Stimulated activated naive CD8-positive, alpha-beta T cell treated with anti-CD3 and anti-CD28 coated beads, Interleukin-15, Interleukin-2, amounts not matched to agents 100 U/mL and 50 U/mL, for 24 hours (primary cell): Measurements from ENCODE around the gene C1orf167.

Source experiments
- ATAC-seq: fragments of 150-1000 bp; cut with Tn5 transposase; one replicate; pipeline ENCODE4 v1.10.0; 2021
- DNase-seq: peaks from one replicate; pipeline ENCODE4 v3.0.0; 2021

The C1orf167 gene

GRCh38 chr1:11764519-11764918, 2.5 kb downstream of the C1orf167 start:
- DNase-seq (no peak), ATAC-seq (no peak)

GRCh38 chr1:11765661-11766428, 3.9 kb downstream of the C1orf167 start:
- no peak for DNase-seq
- ATAC-seq = no peak

GRCh38 chr1:11766429-11766776, 4.4 kb downstream of the C1orf167 start:
- ATAC-seq (no peak), DNase-seq (no peak)

- no peak for DNase-seq
- no peak for ATAC-seq
These were observed 6.1 kb downstream of the C1orf167 start for GRCh38 chr1:11767922-11768704.

GRCh38 chr1:11768821-11769220, 6.8 kb downstream of the C1orf167 start:
- no peak for ATAC-seq
- DNase-seq = no peak

DNA sequence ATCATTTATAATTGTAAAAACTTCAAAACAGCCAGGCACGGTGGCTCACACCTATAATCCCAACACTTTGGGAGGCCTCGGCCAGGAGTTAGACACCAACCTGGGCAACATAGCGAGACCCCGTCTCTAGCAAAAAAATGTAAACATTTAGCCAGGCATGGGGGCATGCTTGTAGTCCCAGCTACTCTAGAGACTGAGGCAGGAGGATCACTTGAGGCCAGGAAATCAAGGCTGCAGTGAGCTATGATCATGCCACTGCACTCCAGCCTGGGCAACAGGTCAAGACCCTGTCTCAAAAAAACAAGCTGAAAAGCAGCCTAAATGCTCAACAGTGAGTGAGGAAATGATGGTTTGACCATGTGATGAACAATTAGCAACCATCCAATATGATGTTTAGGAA, 7.3 kb downstream of the C1orf167 start:
- DNase-seq = no peak
- ATAC-seq = no peak

- DNase-seq (no peak), ATAC-seq (no peak)
These were observed 8.0 kb downstream of the C1orf167 start for GRCh38 chr1:11770011-11770410.

GRCh38 chr1:11771481-11772043, 9.6 kb downstream of the C1orf167 start:
- DNase-seq = no peak
- no peak for ATAC-seq

- DNase-seq = no peak
- no peak for ATAC-seq
These were observed 10.5 kb downstream of the C1orf167 start for GRCh38 chr1:11772458-11772857.

DNA sequence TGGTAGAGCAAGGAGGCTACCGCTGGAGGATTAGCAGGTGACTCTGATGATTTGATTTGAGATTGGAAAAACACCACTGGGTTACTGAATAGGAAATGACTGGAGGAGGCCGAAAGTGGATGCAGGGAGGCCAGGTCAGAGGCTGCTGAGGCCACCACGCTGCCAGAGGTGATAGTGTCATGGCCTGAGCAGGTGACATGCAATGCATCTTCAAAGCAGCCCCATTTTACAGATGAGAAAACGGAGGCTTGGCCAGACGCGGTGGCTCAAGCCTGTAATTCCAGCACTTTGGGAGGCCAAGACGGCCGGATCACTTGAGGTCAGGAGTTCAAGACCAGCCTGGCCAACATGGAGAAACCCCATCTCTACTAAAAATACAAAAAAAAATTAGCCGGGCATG, 12.8 kb downstream of the C1orf167 start:
- ATAC-seq (no peak), DNase-seq (no peak)

- ATAC-seq = no peak
- DNase-seq = no peak
These were observed 15.8 kb downstream of the C1orf167 start for GRCh38 chr1:11777658-11778322.

DNA sequence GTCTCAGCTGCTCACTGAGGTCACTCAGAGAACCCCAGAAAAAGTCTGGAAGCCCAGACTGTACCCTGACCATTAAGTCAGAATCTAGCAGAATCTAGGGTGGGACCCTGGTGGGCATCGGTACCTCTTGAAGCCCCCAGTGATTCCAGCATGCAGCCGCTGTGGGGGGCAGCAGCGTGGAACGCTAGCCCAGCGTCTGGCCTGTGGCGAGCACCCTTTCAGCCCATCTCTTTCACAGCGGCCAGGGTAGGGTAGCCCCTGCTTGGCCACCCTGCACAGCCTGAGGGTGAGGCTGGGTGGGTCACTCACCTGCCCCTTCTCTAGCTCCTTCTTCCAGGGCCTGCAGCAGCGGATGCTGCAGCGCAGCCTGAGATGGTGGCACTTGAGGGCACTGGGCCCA, 16.3 kb downstream of the C1orf167 start:
- ATAC-seq (no peak), DNase-seq (no peak)

DNA sequence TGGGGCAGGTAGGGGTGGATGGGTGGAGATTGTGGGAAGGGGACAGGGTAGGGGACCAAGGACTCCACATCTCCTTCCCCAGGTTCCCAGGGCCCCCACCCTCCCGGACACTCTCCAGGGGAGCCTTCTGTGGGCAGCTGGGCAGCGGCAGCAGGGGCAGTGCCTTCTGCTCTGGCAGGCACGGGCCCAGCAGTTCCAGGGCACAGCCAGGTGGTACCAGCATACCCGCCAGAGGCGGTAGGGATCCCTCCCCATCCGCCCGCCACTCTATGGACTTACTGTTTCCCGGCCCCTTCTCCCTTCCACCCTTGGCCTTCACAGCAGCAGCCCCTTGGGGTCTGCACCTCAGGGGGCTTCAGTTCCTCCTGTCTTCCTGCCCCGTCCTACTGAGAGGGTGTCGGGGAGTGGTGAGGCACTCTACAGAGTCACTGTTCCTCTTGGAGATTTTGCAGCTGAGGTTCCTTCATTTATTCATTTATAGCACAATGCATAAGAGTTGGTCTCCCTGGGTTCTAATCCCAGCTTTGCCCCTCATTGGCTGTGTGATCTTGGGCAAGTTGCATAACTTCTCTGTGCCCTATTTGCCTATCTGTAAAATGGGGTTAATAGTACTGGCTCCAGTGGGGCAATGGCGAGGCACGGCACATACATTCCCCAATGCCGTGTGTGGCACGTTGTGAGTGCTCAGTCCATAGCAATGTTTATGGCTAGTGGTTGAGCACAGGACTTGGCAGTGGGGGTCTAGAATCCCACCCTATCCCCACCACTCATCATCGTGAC, 17.0 kb downstream of the C1orf167 start:
- DNase-seq (no peak), ATAC-seq (no peak)

GRCh38 chr1:11779715-11780379, 17.9 kb downstream of the C1orf167 start:
- ATAC-seq (no peak), DNase-seq (no peak)

- no peak for DNase-seq
- no peak for ATAC-seq
These were observed 18.6 kb downstream of the C1orf167 start for GRCh38 chr1:11780380-11781147.

DNA sequence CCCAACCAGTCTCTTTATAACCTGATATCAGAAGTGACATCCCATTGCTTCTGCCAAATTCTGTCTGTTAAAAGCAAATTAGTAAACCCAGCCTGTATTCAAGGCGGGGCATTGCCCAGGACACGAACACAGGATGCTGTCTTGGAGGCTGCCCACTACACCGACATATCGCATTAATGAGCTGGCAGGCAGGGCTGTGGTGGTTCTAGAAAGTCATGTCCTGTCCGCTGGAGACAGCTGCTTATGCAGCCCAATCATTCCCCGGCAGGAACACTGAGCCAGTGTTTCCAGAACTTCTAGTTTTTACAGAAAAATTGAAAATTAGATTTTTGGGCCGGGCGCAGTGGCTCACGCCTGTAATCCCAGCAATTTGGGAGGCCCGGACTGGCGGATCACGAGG, 19.3 kb downstream of the C1orf167 start:
- ATAC-seq (no peak), DNase-seq (no peak)

DNA sequence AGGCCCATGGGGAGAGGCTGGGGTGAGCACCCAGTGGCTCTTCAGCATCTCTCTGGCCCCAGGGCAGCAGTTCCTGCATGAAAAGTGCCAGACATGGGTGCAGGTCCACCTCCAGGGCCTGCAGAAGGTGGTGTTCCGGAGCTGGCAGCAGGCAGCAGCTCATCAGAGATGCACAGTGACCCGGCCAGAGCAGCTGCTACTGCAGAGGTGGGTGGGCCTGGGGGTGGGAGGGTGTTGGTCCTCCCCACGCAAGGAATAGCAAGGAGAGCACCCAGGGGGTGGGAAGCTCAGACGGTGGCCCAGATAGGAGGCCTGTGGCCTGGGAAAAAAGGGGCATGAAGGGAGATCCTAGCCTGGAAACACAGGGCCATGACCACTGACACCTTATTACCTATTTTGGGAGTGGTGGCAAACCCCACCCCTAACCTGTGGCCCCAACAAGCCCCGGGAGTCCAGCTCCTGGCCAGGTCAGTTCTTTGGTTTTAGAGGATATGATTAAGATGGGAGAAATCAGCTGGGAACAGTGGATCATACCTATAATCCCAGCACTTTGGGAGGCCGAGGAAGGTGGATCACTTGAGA, 20.2 kb downstream of the C1orf167 start:
- DNase-seq (no peak), ATAC-seq (no peak)

GRCh38 chr1:11783556-11783955, 21.6 kb downstream of the C1orf167 start:
- ATAC-seq (no peak), DNase-seq (no peak)

GRCh38 chr1:11784256-11784992, 22.4 kb downstream of the C1orf167 start:
- no peak for DNase-seq
- no peak for ATAC-seq
